Measurements from ENCODE around the gene MLLT11. TPM values are rescaled to one million over a fixed set of nuclear protein-coding genes. Genes with fewer than 3 reads are reported as not detected.

Gene MLLT11
- total RNA-seq, 1 experiment from 2014 or later, result 1.5 TPM

GRCh38 chr1:151061704-151062103 lies 1.5 kb downstream of the MLLT11 start:
- Mint-ChIP-seq H3K36me3 (ENCODE audit: insufficient read depth, unreplicated experiment) (peaks cover 42% of the 10 kb centered on the region), H3K4me1 (ENCODE audit: low read depth, unreplicated experiment) (peaks cover 35% of the 10 kb centered on the region), H3K4me3 (ENCODE audit: low read depth, unreplicated experiment) (no peak overlapping the region), H3K27ac (ENCODE audit: unreplicated experiment) (no peak overlapping the region), H3K9me3 (ENCODE audit: low read depth, unreplicated experiment) (no peaks in the 10 kb centered on the region), H3K27me3 (ENCODE audit: unreplicated experiment) (no peaks in the 10 kb centered on the region)
- TF ChIP-seq CTCF (IDR thresholded peaks at IDR 0.05; ENCODE audit: unreplicated experiment), result no peak
- no TSS peak for BruUV-seq (replicated peaks)
- DNase-seq, result no peak
- intact Hi-C loops (cut with micrococcal nuclease; ENCODE audit: unreplicated experiment), result no loop called here
- CTCF ChIA-PET, result interaction anchor here (1.0 kb wide), 2 partner anchors 9 kb away, joined by 3 to 4 read pairs; partner anchors contain the start of gene GABPB2

GRCh38 chr1:151062741-151063371 lies 2.7 kb downstream of the MLLT11 start:
- no TSS peak for BruUV-seq (replicated peaks)
- H3K27me3 Mint-ChIP-seq (ENCODE audit: unreplicated experiment), result no peaks in the 10 kb centered on the region
- H3K4me1 Mint-ChIP-seq (ENCODE audit: low read depth, unreplicated experiment), result peaks cover 23% of the 10 kb centered on the region
- H3K27ac Mint-ChIP-seq (ENCODE audit: unreplicated experiment), result no peak overlapping the region
- peaks cover 30% of the 10 kb centered on the region for H3K36me3 Mint-ChIP-seq (ENCODE audit: insufficient read depth, unreplicated experiment)
- no peaks in the 10 kb centered on the region for H3K9me3 Mint-ChIP-seq (ENCODE audit: low read depth, unreplicated experiment)
- CTCF ChIA-PET, result interaction anchor here (1.0 kb wide), 1 partner anchor 8 kb away, joined by 3 read pairs; no protein-coding TSS in a partner anchor
- intact Hi-C loops (cut with micrococcal nuclease; ENCODE audit: unreplicated experiment), result no loop called here
- TF ChIP-seq CTCF (IDR thresholded peaks at IDR 0.05; ENCODE audit: unreplicated experiment), result no peak
- no peak for DNase-seq
- H3K4me3 Mint-ChIP-seq (ENCODE audit: low read depth, unreplicated experiment), result no peak overlapping the region

GRCh38 chr1:151065089-151065645 lies 5.0 kb downstream of the MLLT11 start:
- intact Hi-C loops (cut with micrococcal nuclease; ENCODE audit: unreplicated experiment), result no loop called here
- no peaks in the 10 kb centered on the region for H3K27me3 Mint-ChIP-seq (ENCODE audit: unreplicated experiment)
- no TSS peak for BruUV-seq (replicated peaks)
- peaks cover 10% of the 10 kb centered on the region for H3K4me1 Mint-ChIP-seq (ENCODE audit: low read depth, unreplicated experiment)
- no peak for TF ChIP-seq CTCF (IDR thresholded peaks at IDR 0.05; ENCODE audit: unreplicated experiment)
- peaks cover 9% of the 10 kb centered on the region for H3K36me3 Mint-ChIP-seq (ENCODE audit: insufficient read depth, unreplicated experiment)
- H3K4me3 Mint-ChIP-seq (ENCODE audit: low read depth, unreplicated experiment), result no peak overlapping the region
- DNase-seq, result no peak
- CTCF ChIA-PET, result interaction anchor here (0.5 kb wide), 1 partner anchor 25 kb away, joined by 4 read pairs; no protein-coding TSS in a partner anchor
- no peak overlapping the region for H3K27ac Mint-ChIP-seq (ENCODE audit: unreplicated experiment)
- H3K9me3 Mint-ChIP-seq (ENCODE audit: low read depth, unreplicated experiment), result no peaks in the 10 kb centered on the region

GRCh38 chr1:151067185-151067584 lies 7.0 kb downstream of the MLLT11 start:
- CTCF ChIA-PET, result interaction anchor here (0.6 to 0.7 kb wide), 3 partner anchors 17 to 78 kb away, joined by 3 to 4 read pairs (median 3); no protein-coding TSS in a partner anchor
- DNase-seq, result no peak
- peaks cover 7% of the 10 kb centered on the region for H3K4me1 Mint-ChIP-seq (ENCODE audit: low read depth, unreplicated experiment)
- H3K27me3 Mint-ChIP-seq (ENCODE audit: unreplicated experiment), result no peaks in the 10 kb centered on the region
- no peak for TF ChIP-seq CTCF (IDR thresholded peaks at IDR 0.05; ENCODE audit: unreplicated experiment)
- no TSS peak for BruUV-seq (replicated peaks)
- no peak overlapping the region for H3K27ac Mint-ChIP-seq (ENCODE audit: unreplicated experiment)
- no peaks in the 10 kb centered on the region for H3K9me3 Mint-ChIP-seq (ENCODE audit: low read depth, unreplicated experiment)
- peaks cover 26% of the 10 kb centered on the region for H3K36me3 Mint-ChIP-seq (ENCODE audit: insufficient read depth, unreplicated experiment)
- intact Hi-C loops (cut with micrococcal nuclease; ENCODE audit: unreplicated experiment), result no loop called here
- no peak overlapping the region for H3K4me3 Mint-ChIP-seq (ENCODE audit: low read depth, unreplicated experiment)
